Kidney glomerular epithelial cell (primary cell): ENCODE results near the gene C12orf42.

ENCODE experiments used
- DNase-seq: peaks from one replicate; lab custom pipeline; 2025; lab: John Stamatoyannopoulos, UW

Gene C12orf42

DNA sequence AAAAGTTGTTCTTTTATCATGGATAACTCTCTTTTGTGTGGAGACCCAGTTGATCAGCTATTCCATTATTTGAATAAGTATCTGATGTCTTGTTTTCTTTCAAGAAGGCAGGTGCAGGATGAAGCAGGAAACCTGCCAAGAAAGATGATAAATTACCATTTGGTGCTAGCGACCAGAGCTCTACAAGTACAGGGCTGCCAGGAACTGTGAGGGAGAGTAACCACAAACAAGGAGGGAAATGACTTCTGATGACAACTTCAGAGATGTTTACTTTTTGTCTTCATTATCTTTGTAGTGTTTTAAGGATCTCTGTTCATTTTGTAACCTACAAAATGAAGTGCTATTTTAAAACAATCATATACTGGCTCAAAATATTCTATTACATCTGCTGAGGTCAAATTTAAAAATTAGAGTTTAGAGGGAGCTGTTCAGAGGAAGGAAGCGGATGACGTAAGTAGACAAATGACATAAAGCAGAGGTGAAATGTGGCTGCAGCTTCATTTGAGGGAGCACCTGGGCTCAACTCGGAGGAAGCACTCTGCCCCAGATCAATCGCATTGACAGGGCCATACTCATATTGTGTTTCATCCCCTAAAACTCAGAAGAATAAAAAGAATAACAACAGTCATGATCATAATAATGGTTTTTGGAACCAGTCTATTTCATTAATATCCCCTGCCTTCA, 226.8 kb downstream of the C12orf42 start:
- DNase-seq, result no peak

DNA sequence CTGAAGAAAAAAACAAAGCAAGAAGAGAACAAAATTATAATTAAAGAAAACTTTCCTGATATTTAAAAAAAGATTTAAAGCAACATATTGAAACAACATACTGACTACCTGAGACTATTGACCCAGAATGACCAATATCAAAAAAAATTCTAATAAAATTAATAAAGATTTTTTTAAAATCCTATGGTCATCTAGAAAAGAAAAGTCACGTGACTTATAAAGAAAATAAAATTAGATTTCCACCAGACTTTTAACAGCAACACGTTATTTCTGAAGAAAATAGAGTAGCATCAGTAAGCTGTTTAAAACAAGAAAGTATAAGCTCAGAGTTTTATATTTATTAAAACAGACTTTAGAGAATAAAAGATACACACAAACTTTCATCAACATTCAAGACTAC, 238.0 kb downstream of the C12orf42 start:
- DNase-seq, result no peak
